ENCODE data around the gene ERLIN1.
"Not testable (repeated sequence)": the region's sequence is repeated elsewhere in the genome, so short reads cannot be mapped to it uniquely, and the experiment has no call there.

The ERLIN1 gene

DNA sequence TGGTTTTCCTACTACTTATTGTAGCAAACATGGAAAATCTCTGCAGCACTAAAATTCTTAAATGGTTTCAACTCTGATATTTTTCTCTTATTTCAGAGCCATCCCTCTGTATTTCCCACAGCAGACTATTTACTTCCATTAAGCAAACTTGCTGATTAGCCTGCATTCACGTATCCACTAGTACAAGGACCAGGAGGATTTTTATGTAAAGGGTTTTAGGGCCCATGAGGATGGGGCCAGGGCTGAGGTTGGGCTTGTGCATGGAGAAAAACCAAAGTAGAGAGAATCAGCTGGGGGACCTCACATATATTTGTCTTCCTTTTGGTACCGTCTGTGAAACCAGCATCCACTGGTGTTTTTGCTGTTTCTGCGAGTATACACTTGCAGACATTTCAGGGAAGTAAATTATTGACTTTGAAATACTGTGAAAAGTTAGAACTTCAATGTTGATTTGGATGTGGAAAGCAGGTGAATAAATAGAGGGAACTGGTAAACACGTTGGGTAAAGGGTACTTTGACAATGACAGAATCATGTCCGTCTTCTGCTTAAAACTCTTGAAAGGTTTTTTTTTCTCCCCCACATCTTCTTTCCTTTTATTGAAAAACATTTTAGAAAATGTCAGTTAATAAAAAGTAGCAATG is 44.3 kb downstream of the ERLIN1 start:
- in situ Hi-C loops (cut with HindIII; ENCODE audit: low sequenced_read_pairs): no loop called here

DNA sequence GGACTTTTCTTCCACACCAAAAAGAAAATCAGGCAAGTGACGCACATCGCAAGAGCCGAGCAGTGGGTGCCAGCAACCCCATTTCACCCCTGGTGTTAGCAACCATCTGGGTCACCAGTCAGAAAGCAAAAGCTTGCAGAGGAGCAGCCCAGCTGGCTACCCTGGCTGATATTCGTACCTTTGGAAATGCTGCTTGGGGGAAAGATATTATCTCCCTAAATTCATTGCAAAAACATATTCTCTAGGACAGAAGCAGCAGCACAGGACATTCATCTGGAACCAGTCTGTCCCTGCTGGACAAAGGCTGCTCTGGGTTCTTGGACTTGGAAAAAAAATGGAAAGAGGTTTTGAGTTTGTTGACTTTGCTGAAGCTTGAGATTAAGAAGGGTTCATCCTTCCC is 45.8 kb downstream of the ERLIN1 start:
- in situ Hi-C loops (cut with HindIII; ENCODE audit: low sequenced_read_pairs): no loop called here

DNA sequence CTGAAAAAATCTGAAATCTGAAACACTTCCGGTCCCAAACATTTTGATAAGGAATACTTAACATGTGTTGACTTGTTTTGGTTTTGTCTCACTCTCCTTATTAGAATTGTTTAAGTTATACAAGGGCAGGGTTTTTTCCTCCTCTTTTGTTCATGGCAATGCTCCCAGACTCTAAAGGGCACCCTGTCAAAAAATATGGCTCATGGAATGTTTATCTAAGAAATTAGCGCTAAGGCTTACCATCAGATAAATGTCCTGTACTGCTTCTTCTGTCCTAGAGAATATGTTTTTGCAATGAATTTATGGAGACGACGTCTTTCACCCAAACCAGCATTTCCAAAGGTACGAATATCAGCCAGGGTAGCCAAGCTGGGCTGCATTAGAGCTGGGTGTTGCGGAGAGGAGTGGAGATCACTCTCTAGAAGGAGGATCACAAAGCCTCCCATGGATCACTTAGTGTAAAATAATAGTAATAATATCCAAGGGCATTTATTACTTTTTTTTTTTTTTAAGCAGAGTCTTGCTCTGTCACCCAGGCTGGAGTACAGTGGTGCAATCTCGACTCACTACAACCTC is 46.8 kb downstream of the ERLIN1 start:
- in situ Hi-C loops (cut with HindIII; ENCODE audit: low sequenced_read_pairs): no loop called here

DNA sequence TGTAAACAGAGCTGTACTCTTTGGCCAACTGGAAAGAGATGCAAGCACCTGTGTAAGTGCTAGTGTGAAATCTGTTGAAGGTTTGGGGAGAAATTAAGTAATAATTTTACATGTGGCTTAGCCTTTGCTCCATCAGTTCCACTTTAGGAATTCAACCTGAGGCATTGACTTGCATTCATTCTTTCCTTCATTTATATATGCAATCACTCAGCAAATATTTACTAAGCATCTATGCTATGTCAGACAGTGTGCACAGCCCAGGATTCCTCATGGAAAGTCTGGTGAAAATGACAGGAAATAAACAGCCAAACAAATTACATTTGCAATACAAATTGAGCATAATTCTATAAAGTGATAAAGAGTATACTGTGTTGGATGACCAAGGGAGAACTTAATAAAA is 50.3 kb downstream of the ERLIN1 start:
- in situ Hi-C loops (cut with HindIII; ENCODE audit: low sequenced_read_pairs): no loop called here

DNA sequence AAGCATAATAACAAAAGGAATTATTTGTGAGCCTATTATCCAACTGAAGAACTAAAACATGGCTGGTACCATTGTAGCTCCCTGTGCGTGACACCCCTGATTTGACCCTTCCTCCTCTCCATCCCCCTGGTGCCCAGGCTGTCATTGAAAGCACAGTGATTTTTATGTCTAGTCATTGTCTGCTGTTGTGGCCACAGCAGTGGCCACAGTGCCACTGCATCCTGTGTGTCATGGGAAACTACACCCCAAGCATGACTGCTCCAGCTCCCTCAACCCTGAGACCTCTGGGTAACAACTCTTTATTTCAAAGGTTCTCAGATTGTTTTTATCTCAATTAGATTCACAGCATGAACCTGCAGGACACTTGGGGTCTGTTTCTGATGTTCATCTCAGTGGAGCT is 52.0 kb downstream of the ERLIN1 start:
- in situ Hi-C loops (cut with HindIII; ENCODE audit: low sequenced_read_pairs): no loop called here

DNA sequence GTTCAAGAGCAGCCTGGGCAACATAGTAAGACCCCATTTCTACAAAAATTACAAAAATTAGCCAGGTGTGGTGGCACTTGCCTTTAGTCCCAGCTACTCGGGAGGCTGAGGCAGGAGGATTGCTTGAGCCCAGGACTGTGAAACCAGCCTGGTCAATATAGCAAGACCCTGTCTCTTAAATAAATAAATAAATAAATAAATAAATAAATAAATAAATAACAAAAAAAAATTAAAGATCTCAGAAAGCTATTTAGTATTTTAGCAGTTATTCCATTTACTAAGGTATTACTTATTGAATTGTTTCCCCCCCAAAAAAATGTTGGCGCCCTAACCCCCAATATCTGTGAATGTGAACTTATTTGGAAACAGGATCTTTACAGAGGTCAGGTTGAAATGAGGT is 53.4 kb downstream of the ERLIN1 start:
- in situ Hi-C loops (cut with HindIII; ENCODE audit: low sequenced_read_pairs): no loop called here

DNA sequence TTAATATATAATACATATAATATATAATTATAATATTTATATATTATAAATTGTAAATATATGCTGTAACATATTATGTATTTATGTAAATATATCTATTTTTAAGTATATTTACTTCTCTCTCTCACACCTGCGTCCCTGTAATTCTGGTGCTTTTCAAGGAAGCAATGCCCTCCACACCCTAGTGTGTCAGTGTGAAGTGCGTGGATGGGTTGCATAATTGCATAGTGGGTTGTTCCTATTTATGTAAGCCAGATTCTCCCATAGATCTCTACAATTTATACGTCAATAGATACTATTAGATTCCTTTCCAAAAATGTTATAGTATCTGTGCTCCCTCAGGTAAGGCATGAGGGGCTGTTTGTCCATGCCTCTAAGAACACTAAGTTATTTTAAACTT is 54.3 kb downstream of the ERLIN1 start:
- in situ Hi-C loops (cut with HindIII; ENCODE audit: low sequenced_read_pairs): no loop called here

DNA sequence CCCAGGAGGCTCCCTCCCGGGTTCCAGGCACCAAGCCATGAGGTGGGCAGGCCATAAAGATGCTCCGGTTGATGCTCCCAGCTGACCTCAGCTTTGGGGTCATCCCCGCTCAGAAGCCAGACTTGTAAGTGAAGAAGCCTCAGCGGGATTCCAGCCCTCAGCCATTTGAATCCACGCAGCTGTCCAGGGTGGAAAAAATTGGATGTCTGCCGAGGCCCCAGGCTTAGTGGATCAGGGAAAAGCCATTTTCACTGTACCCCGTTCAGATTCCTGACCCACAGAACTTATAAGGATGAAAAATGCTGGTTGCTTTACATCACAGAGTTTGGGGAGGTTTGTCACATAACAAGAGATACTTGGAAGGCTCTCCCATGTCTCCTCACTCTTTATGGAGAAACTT is 55.0 kb downstream of the ERLIN1 start:
- in situ Hi-C loops (cut with HindIII; ENCODE audit: low sequenced_read_pairs): no loop called here

DNA sequence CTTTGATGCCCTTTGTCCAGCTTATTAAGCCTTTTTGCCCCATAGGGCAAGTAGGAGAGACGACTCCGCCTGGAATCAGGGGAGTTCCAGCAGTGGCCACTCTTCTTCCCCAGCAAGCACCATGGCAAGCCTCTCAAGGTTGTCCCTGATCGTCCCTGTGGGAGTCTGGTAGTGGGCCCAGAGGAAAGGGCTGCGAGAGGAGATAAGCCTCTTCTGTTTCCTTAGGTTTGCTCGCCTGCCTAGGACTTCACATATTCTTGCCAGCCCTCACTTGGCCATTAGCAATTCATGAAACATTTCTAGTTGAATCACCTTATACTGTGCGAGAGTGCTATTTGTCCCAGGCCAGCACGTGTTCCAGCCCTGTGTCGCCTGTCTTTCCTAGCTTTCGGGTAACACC is 56.4 kb downstream of the ERLIN1 start:
- in situ Hi-C loops (cut with HindIII; ENCODE audit: low sequenced_read_pairs): no loop called here

DNA sequence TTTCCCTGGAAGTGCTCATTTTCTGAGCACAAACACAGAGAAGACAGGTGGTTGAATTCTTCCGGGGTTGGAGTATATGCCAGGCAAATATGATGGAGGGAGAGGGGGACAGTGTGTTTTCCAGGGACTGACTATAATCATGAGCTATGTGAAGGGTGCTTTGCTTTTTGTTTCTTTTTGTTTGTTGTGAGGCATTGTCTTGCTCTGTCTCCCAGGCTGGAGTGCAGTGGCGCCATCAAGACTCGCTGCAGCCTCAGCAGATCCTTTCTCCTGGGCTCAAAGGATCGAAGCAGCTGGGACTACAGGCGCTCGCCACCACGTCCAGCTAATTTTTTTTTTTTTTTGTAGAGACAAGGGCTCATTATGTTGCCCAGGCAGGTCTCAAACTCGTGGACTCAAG is 56.9 kb downstream of the ERLIN1 start:
- in situ Hi-C loops (cut with HindIII; ENCODE audit: low sequenced_read_pairs): no loop called here

DNA sequence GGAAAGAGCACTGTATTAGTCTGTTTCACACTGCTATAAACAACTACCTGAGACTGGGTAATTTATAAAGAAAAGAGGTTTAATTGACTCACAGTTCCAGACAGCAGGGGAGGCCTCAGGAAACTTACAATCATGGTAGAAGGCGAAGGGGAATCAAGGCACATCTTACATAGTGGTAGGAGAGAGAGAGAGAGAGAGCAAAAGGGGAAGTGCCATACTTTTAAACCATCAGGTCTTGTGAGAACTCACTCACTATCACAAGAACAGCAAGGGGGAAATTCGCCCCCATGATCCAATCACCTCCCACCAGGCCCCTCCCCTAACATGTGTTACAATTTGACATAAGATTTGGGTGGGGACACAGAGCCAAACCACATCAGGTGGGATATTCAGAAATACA is 60.5 kb downstream of the ERLIN1 start:
- in situ Hi-C loops (cut with HindIII; ENCODE audit: low sequenced_read_pairs): not testable (repeated sequence)

DNA sequence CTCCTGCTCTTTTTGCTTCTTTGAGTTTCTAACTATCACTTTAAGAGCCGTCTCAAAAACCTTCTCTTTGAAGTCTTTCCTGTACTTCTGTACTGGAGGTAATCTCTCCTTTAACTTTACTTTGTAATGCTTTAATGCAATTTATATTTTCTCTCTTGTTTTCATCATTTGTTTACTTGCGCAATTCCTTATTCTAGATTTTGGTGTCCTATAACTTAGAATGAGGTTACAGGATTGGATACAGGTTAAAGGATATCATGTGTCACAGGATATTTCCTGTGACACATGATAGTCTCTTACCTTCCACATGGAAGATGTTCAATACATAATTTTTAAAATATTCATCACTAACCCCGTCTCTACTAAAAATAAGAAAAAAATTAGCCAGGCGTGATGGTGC is 61.7 kb downstream of the ERLIN1 start:
- in situ Hi-C loops (cut with HindIII; ENCODE audit: low sequenced_read_pairs): no loop called here

DNA sequence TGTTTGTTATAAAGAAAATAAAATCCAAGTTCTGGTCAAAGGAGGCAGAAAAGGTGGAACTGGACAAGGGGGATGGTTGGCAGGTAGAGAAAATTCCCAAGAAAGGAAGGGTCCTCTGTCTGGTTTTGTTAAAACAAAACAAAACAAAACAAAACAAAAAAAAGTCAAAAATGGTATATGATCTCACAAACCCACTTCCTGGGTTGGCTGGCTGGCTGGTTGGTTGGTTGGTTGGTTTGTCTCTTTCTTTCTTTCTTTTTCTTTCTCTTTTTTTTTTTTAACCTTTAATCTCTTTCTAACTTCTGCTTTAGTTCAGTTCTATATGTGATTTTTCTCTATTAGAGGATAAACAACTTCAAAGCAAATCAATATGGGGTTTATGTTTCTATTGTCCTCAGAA is 63.0 kb downstream of the ERLIN1 start:
- in situ Hi-C loops (cut with HindIII; ENCODE audit: low sequenced_read_pairs): no loop called here

DNA sequence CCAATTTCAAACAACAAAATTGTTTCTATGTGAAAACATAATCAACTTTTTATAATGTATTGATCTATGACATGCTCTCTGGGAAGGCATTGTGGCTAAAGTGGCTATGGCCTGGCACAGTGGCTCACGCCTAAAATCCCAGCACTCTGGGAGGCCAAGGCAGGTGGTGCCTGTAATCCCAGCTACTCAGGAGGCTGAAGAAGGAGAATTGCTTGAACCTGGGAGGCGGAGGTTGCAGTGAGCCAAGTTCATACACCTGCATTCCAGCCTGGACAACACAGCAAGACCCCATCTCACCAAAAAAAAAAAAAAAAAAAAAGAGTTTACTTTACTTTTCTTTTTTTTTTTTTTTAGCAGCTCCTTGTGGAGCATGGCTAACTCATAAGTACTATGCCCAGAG is 65.3 kb downstream of the ERLIN1 start:
- in situ Hi-C loops (cut with HindIII; ENCODE audit: low sequenced_read_pairs): no loop called here

DNA sequence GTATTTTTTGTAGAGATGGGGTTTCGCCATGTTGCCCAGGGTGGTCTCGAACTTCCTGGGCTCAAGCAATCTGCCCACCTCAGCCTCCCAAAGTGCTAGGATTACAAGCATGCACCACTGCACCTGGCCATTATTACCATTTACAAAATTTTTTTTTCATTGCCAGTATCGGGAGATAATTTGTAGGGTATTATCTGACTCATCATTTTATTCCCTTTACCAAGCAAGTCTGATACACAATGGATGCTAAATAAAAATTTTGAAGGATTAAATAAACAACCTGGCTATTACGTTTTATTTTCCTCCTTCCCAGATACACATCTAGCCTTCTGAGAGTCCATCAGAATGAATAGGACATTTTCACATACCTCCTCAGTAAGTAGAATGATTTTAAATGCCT is 66.1 kb downstream of the ERLIN1 start:
- in situ Hi-C loops (cut with HindIII; ENCODE audit: low sequenced_read_pairs): no loop called here

DNA sequence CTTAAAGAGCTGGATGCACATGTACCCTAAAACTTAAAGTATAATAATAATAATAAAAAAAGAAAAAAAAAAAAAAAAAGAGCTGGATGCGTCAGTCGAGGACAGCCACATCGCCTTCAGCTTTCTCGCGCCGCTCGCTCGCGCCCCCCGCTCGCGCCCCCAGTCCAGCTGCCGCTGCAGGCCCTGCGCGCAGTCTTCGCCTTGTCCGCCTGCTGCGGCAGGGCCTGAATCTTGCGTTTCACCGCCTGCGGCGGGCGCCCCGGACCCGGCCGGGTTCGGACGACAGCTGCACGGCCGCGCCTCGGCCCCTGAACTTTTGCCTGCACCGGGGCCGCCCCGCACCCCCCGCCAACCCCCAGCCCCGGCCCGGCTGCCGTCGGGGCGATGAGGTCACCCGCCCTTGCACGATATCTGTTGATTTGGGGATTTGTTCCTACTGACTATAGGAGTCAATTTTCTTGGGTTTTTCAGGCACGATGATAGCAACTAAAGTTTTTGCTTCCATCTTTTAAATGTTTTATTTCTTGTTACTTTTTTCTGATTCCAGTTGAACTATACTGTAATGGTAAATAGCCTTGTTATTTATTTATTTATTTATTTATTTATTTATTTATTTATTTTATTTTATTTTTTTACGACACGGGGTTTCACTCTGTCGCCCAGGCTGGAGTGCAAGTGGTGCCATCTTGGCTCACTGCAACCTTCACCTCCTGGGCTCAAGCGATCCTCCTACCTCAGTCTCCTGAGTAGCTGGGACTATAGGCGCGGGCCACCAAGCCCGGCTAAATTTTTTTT is 70.7 kb downstream of the ERLIN1 start:
- in situ Hi-C loops (cut with HindIII; ENCODE audit: low sequenced_read_pairs): no loop called here

DNA sequence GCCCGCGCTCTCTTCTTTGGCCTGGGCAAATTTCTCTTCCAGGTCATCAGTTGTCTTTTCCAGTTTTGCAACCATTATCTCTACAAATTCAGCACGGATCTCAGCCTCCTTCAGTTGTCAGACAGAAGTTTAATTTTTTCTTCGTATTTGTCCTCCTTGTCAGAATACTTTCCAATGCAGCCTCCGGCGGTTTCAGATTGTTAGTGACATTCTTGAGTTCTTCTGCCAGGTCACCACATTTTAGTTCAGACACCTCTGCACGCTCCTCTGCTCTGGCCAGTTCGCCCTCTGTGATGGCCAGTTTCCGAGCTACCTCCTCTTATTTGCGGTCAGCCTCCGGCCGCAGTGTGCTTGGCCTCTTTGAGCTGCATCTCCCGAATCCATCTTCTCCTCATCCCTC is 71.4 kb downstream of the ERLIN1 start:
- in situ Hi-C loops (cut with HindIII; ENCODE audit: low sequenced_read_pairs): no loop called here

DNA sequence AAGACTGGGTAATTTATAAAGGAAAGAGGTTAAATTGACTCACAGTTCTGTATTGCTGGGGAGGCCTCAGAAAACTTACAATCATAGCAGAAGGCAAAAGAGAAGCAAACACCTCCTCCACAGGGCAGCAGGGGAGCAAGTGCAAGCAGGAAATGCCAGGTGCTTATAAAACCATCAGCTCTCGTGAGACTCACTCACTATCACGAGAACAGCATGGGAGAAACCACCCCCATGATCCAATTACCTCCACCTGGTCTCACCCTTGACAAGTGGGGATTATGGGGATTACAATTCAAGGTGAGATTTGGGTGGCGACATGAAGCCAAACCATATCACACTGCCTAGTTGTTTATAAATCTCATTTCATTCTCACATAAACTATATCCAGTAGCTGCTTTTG is 76.2 kb downstream of the ERLIN1 start:
- in situ Hi-C loops (cut with HindIII; ENCODE audit: low sequenced_read_pairs): no loop called here

DNA sequence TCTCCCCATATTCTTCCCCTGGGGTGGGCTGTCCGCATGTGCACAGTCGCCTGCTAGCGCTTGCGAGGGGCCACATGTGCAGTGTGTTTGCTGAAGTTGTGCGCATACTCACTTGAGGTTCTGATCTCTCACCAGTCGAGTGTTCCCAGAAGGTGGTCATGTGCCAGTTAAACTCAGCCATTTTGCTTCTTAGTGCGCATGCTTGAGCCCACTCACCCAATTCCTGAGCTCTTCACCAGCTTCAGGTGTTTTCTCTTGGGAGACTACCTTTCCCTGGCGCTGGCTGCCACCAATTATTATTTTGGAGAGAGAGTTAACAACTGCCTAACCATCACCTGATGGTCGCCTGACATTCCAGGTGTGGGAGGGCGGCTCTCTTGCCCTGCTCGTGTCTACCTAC is 79.0 kb downstream of the ERLIN1 start:
- in situ Hi-C loops (cut with HindIII; ENCODE audit: low sequenced_read_pairs): no loop called here

DNA sequence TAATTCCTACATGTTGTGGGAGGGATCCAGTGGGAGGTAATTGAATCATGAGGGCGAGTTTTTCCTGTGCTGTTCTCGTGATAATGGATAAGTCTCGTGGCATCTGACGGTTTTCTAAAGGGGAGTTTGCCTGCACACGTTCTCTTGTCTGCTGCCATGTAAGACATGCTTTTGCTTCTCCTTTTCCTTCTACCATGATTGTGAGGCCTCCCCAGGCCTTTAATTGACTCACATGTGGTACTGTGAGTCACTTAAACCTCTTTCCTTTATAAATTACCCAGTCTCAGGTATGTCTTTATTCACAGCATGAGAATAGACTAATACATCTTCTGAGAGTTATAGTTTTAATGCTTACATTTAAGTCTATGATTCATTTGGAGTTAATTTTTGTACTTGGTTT is 81.5 kb downstream of the ERLIN1 start:
- in situ Hi-C loops (cut with HindIII; ENCODE audit: low sequenced_read_pairs): no loop called here

DNA sequence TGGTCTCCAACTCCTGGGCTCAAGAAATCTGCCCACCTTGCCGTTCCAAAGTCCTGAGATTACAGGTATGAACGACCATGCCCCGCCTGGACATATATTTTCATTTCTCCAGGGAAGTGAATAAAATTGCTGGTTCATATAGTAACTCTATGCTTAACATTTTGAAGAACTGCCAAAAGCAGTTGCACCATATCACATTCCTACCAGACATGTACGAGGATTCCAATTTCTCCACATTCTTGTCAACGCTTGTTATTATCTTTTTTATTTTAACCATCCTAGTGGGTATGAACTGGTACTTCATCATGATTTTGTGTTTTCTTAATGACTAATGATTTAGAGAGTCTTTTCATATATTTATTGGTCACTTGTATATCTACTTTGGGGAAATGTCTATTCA is 82.2 kb downstream of the ERLIN1 start:
- in situ Hi-C loops (cut with HindIII; ENCODE audit: low sequenced_read_pairs): no loop called here
